H1 (cell line): Measurements from ENCODE around the gene RTF1. TPM values are rescaled to one million over a fixed set of nuclear protein-coding genes. Genes with fewer than 3 reads are reported as not detected.

Source experiments
- CTCF ChIA-PET: fragments of 300-600 bp; sonication (Branson Sonifier 250); formaldehyde crosslinking; loops from one replicate; lab custom pipeline; 2021; ENCODE audit not compliant: partially characterized antibody; lab: Charles Lee
- POLR2A ChIA-PET: fragments of 300-600 bp; sonication (Branson Sonifier 250); formaldehyde crosslinking; loops from one replicate; lab custom pipeline; 2021; ENCODE audit warnings: inconsistent platforms; ENCODE audit not compliant: partially characterized antibody; lab: Charles Lee
- DNase-seq, 2 experiments: peaks; one replicate each; pipeline versions ENCODE4 v3.0.0 to v3.0.0-alpha.2; 2010 to 2022; ENCODE audit warnings: low spot score in 2 of 2, low read depth in 1 of 2, mixed read lengths in 1 of 2
- FAIRE-seq: peaks from 2 replicates; lab custom pipeline; 2011; peaks lifted over from hg19 to GRCh38; lab: Jason Lieb, UNC
- H2AFZ ChIP-seq: 2 replicates; pipeline ENCODE4 v1.8.1; 2012; ENCODE audit warnings: low read length, inconsistent platforms
- H2AK5ac ChIP-seq: 2 replicates; pipeline ENCODE4 v1.6.1; 2013; ENCODE audit warnings: low read depth, low read length
- H2BK120ac ChIP-seq: replicated peaks from 2 replicates; pipeline ENCODE3; 2013; ENCODE audit warnings: low read depth, low read length, inconsistent platforms
- H2BK12ac ChIP-seq: 2 replicates; pipeline ENCODE4 v1.6.1; 2013; ENCODE audit warnings: low read depth, low read length
- H2BK15ac ChIP-seq: 2 replicates; pipeline ENCODE4 v1.6.1; 2013; ENCODE audit warnings: low read length
- H2BK20ac ChIP-seq: 2 replicates; pipeline ENCODE4 v1.6.1; 2013; ENCODE audit warnings: low read length
- H2BK5ac ChIP-seq: 2 replicates; pipeline ENCODE4 v1.6.1; 2013; ENCODE audit warnings: low read depth, low read length
- H3K14ac ChIP-seq: 2 replicates; pipeline ENCODE4 v1.6.1; 2013; ENCODE audit warnings: inconsistent platforms; ENCODE audit not compliant: insufficient read length
- H3K18ac ChIP-seq: 2 replicates; pipeline ENCODE4 v1.6.1; 2013; ENCODE audit warnings: low read length; ENCODE audit errors: extremely low read depth
- H3K23ac ChIP-seq: 2 replicates; pipeline ENCODE4 v1.6.1; 2013; ENCODE audit warnings: inconsistent platforms; ENCODE audit not compliant: insufficient read length
- H3K23me2 ChIP-seq: 2 replicates; pipeline ENCODE4 v1.6.1; 2013; ENCODE audit warnings: low read depth, low read length
- H3K27ac ChIP-seq: 2 replicates; pipeline ENCODE4 v1.6.1; 2011; ENCODE audit warnings: low read depth, low read length, inconsistent platforms
- H3K27me3 ChIP-seq, 4 experiments: replicated peaks in 1 of 4; 1 replicate in 1 of 4; 2 replicates in 3 of 4; pipeline versions ENCODE4 v1.6.1 to v1.8.1; 2011 to 2013; ENCODE audit warnings: low read length in 3 of 4, mild to moderate bottlenecking in 3 of 4, inconsistent platforms in 2 of 4, mixed read lengths in 2 of 4, moderate library complexity in 1 of 4; ENCODE audit not compliant: control insufficient read depth in 3 of 4, insufficient read depth in 3 of 4; ENCODE audit errors: extremely low read depth in 1 of 4
- H3K36me3 ChIP-seq, 4 experiments: 2 replicates each; pipeline versions ENCODE4 v1.6.1 to v1.8.1; 2011 to 2013; ENCODE audit warnings: mild to moderate bottlenecking in 4 of 4, low read length in 3 of 4, moderate library complexity in 2 of 4, control low read depth in 1 of 4, inconsistent platforms in 1 of 4; ENCODE audit not compliant: insufficient read depth in 4 of 4, control insufficient read depth in 2 of 4
- H3K4ac ChIP-seq: replicated peaks from 2 replicates; pipeline ENCODE3; 2013; ENCODE audit warnings: low read length, low read depth, mixed read lengths, inconsistent platforms; ENCODE audit not compliant: insufficient read length
- H3K4me1 ChIP-seq, 4 experiments: replicated peaks in 1 of 4; 1 replicate in 1 of 4; 2 replicates in 3 of 4; pipeline versions ENCODE4 v1.6.1 to v1.8.1; 2011 to 2013; ENCODE audit warnings: low read length in 3 of 4, inconsistent platforms in 2 of 4, mixed read lengths in 1 of 4; ENCODE audit not compliant: insufficient read depth in 4 of 4, control insufficient read depth in 3 of 4
- H3K4me2 ChIP-seq, 2 experiments: 2 replicates each; pipeline versions ENCODE4 v1.6.1 to v1.8.1; 2011 to 2013; ENCODE audit warnings: low read depth in 2 of 2, low read length in 2 of 2, control low read depth in 1 of 2, inconsistent platforms in 1 of 2, mild to moderate bottlenecking in 1 of 2; ENCODE audit not compliant: insufficient read depth in 1 of 2
- H3K4me3 ChIP-seq, 4 experiments: fragments of 200-600, 300-600 bp in 1 of 4; sonication (generic), shearing (Covaris generic), sonication (Bioruptor Twin) in 1 of 4; 2 replicates each; pipeline versions ENCODE4 v1.5.1 to v1.8.1; 2011 to 2016; ENCODE audit warnings: low read length in 4 of 4, low read depth in 3 of 4, control low read depth in 2 of 4, inconsistent platforms in 2 of 4, mild to moderate bottlenecking in 2 of 4, mixed read lengths in 1 of 4, moderate library complexity in 1 of 4; ENCODE audit not compliant: insufficient read depth in 2 of 4; ENCODE audit errors: extremely low read depth in 1 of 4
- H3K56ac ChIP-seq: replicated peaks from 2 replicates; pipeline ENCODE3; 2013; ENCODE audit warnings: low read depth, mild to moderate bottlenecking, mixed read lengths, low read length, inconsistent platforms; ENCODE audit not compliant: insufficient read length
- H3K79me1 ChIP-seq: 2 replicates; pipeline ENCODE4 v1.6.1; 2013; ENCODE audit warnings: low read depth, low read length, control low read depth
- H3K79me2 ChIP-seq, 2 experiments: 2 replicates each; pipeline versions ENCODE4 v1.6.1 to v1.8.1; 2012 to 2013; ENCODE audit warnings: low read length in 2 of 2, mild to moderate bottlenecking in 2 of 2, inconsistent platforms in 1 of 2; ENCODE audit not compliant: insufficient read depth in 2 of 2, control insufficient read depth in 1 of 2
- H3K9ac ChIP-seq, 4 experiments: replicated peaks in 1 of 4; 1 replicate in 1 of 4; 2 replicates in 3 of 4; pipeline versions ENCODE4 v1.6.1 to v1.8.1; 2011 to 2013; ENCODE audit warnings: low read depth in 3 of 4, low read length in 3 of 4, control low read depth in 2 of 4, mild to moderate bottlenecking in 2 of 4, moderate library complexity in 2 of 4, inconsistent platforms in 1 of 4; ENCODE audit errors: extremely low read depth in 1 of 4
- H3K9me3 ChIP-seq, 2 experiments: 2 replicates each; pipeline versions ENCODE4 v1.6.1 to v1.8.1; 2012 to 2013; ENCODE audit warnings: mild to moderate bottlenecking in 2 of 2, moderate library complexity in 2 of 2, control low read depth in 1 of 2, inconsistent platforms in 1 of 2, low read depth in 1 of 2, low read length in 1 of 2, mixed read lengths in 1 of 2; ENCODE audit not compliant: insufficient read depth in 2 of 2
- H4K20me1 ChIP-seq, 2 experiments: replicated peaks in 1 of 2; 2 replicates each; pipeline versions ENCODE3 to v1.8.1; 2011 to 2013; ENCODE audit warnings: inconsistent platforms in 2 of 2, low read length in 2 of 2, mild to moderate bottlenecking in 1 of 2; ENCODE audit not compliant: insufficient read depth in 2 of 2, control insufficient read depth in 1 of 2
- H4K5ac ChIP-seq: 2 replicates; pipeline ENCODE4 v1.6.1; 2013; ENCODE audit warnings: low read length, low read depth, mixed read lengths, inconsistent platforms; ENCODE audit not compliant: insufficient read length
- H4K8ac ChIP-seq: 2 replicates; pipeline ENCODE4 v1.8.0; 2013; ENCODE audit warnings: mild to moderate bottlenecking, moderate library complexity, low read length, inconsistent platforms; ENCODE audit not compliant: insufficient read depth; ENCODE audit errors: extremely low read depth
- H4K91ac ChIP-seq: replicated peaks from 2 replicates; pipeline ENCODE3; 2013; ENCODE audit warnings: low read length, mixed read lengths, inconsistent platforms; ENCODE audit not compliant: insufficient read length
- ASH2L ChIP-seq: fragments of 200-600, 300-600 bp; sonication (generic); IDR thresholded peaks from one replicate; pipeline ENCODE4 v1.7.1; 2017; ENCODE audit warnings: low read length
- BRCA1 ChIP-seq: IDR thresholded peaks from 2 replicates; pipeline ENCODE4 v1.6.1; 2012; ENCODE audit warnings: low read depth, low read length, improper control_type of control experiment
- CBX8 ChIP-seq: fragments of 300-800, 300-1000 bp; sonication (generic); IDR thresholded peaks from 2 replicates; pipeline ENCODE4 v1.7.1; 2016; ENCODE audit warnings: low read depth, low read length, borderline replicate concordance
- EZH2 ChIP-seq: fragments of 200-600 bp; sonication (generic); IDR thresholded peaks from 2 replicates; pipeline ENCODE4 v1.7.1; 2012; ENCODE audit warnings: low read depth, mild to moderate bottlenecking, moderate library complexity, low read length, inconsistent platforms; ENCODE audit not compliant: severe bottlenecking
- GABPA ChIP-seq: IDR thresholded peaks from 2 replicates; pipeline ENCODE4 v1.6.1; 2011; ENCODE audit warnings: mild to moderate bottlenecking, low read length, moderate library complexity, borderline replicate concordance; ENCODE audit not compliant: insufficient read depth
- HDAC2 ChIP-seq, 2 experiments: fragments of 300-600 bp in 1 of 2; sonication (generic) in 1 of 2; IDR thresholded peaks; 2 replicates each; pipeline ENCODE4 v1.6.1; 2011 to 2012; ENCODE audit warnings: low read depth in 2 of 2, low read length in 2 of 2, mild to moderate bottlenecking in 2 of 2, moderate library complexity in 2 of 2, borderline replicate concordance in 1 of 2, inconsistent platforms in 1 of 2
- KDM4A ChIP-seq: IDR thresholded peaks from one replicate; pipeline ENCODE4 v1.7.1; 2012; ENCODE audit warnings: low read depth, mild to moderate bottlenecking, moderate library complexity, low read length, inconsistent platforms; ENCODE audit not compliant: severe bottlenecking
- RBBP5 ChIP-seq: IDR thresholded peaks from 2 replicates; pipeline ENCODE4 v1.7.1; 2012; ENCODE audit warnings: low read depth, mild to moderate bottlenecking, inconsistent platforms, low read length, moderate library complexity, borderline replicate concordance
- SUZ12 ChIP-seq: fragments of 200-600 bp; sonication (generic); IDR thresholded peaks from 2 replicates; pipeline ENCODE4 v1.6.1; 2012; ENCODE audit warnings: mild to moderate bottlenecking, inconsistent platforms, low read length, moderate library complexity, mixed read lengths
- TEAD4 ChIP-seq: IDR thresholded peaks from 2 replicates; pipeline ENCODE4 v1.6.1; 2012; ENCODE audit warnings: low read depth, low read length, inconsistent platforms, mixed read lengths
- WGBS, 2 experiments: shearing (Covaris generic) in 1 of 2; methylation state at CpG; one replicate each; pipeline versions ENCODE4 v1.1.6 to v1.1.7; 2013 to 2015; ENCODE audit warnings: low lambda C conversion rate in 2 of 2, mixed read lengths in 2 of 2, inconsistent platforms in 1 of 2, low coverage in 1 of 2, missing lambda C conversion rate in 1 of 2; ENCODE audit not compliant: insufficient replicate concordance in 2 of 2, insufficient coverage in 1 of 2, insufficient read length in 1 of 2; ENCODE audit errors: extremely low coverage in 1 of 2, missing lambda C conversion rate in 1 of 2; 5-methylcytosine and 5-hydroxymethylcytosine counted together
- polyA plus RNA-seq, 7 experiments: library from polyadenylated mRNA; depleted of rRNA in 3 of 7; stranded (reverse) in 5 of 7; unstranded in 2 of 7; fragments of >200 nt in 5 of 7; fragments of 200-250 nt in 2 of 7; gene quantifications; 1 replicate in 5 of 7; 2 replicates in 1 of 7; 4 replicates in 1 of 7; pipeline versions ENCODE4 v1.2.1 to v1.2.3, GENCODE V29; 2011 to 2013; ENCODE audit warnings: missing spikeins in 2 of 7, mixed read lengths in 2 of 7
- total RNA-seq: library from RNA; stranded (reverse); fragmentation: NEBNext Ultra II Directional; extraction: Animal tissue kit (Norgen Biotek cat#: 25700); gene quantifications from 2 replicates; pipeline ENCODE4 v1.2.1, GENCODE V29; 2021
- TF ChIP-seq, protein P1 (sequence below): IDR thresholded peaks from 2 replicates; pipeline ENCODE4 v1.6.1; 2012; ENCODE audit warnings: inconsistent platforms

RTF1 gene
- total and polyA plus RNA-seq, 2 of the 8 experiments (the other 6 are each of a cell fraction or from before 2014, with no cell fraction given) = 22.6 to 47.7 TPM

DNA sequence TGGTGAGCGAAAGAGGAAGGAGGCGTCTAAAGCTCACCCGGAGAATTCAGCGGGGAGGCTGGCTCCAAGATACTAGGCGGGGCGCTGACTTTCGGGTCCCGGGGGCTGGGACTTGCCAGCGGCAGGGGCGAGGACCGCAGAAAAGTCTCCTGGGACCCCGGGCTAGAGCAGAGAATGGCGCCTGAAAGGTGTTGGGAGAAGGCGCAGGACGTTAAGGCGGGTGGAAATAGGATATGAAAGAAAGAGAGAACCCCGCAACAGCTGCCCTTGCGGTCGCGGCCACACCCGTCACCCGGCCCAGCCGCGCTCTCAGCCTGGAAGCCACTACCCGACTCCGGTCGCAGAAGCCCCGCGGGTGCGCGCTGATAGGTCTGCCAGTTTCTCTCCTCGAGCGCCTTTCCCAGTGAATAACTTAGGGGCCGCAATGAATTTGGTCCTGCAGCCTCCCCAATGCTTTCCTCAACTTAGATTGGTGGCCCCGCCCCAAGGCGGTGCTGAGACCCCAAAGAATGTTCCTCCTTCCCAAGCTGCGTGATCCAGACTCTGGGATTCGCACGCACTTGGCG lies 96.1 kb downstream of the RTF1 start:
- Histone ChIP-seq H2BK20ac (no peak overlapping the region), H4K8ac (no peak overlapping the region), H3K4ac (no peak overlapping the region), H3K56ac (no peak overlapping the region), H3K4me3 (peak overlapping the region; percentile 33 to 65 (median 58); a peak in 7 of 8 replicates), H3K36me3 (peaks cover 0 to 12% (median 5%) of the 10 kb centered on the region in 4 experiments; a peak in 4 of 8 replicates), H3K4me1 (peaks cover 0 to 26% (median 13%) of the 10 kb centered on the region in 4 experiments; a peak in 5 of 7 replicates), H4K20me1 (peaks cover 0 to 12% of the 10 kb centered on the region in 2 experiments), H2BK15ac (no peak overlapping the region), H3K14ac (no peak overlapping the region), H2BK5ac (no peak overlapping the region), H3K18ac (no peak overlapping the region), H3K23me2 (peaks cover 15% of the 10 kb centered on the region), H3K79me1 (no peaks in the 10 kb centered on the region), H2BK120ac (no peak overlapping the region), H4K5ac (no peak overlapping the region), H3K23ac (no peak overlapping the region), H2AK5ac (no peak overlapping the region), H3K27me3 (peaks cover 32 to 61% (median 54%) of the 10 kb centered on the region in 4 experiments), H4K91ac (no peak overlapping the region), H3K9ac (no peak overlapping the region; a peak in 1 of 7 replicates), H3K27ac (no peak overlapping the region), H3K79me2 (no peaks in the 10 kb centered on the region), H3K9me3 (no peaks in the 10 kb centered on the region; a peak in 1 of 4 replicates), H3K4me2 (peak overlapping the region; percentile 90 to 96), H2BK12ac (no peak overlapping the region), H2AFZ (no peak overlapping the region)
- WGBS, 2 experiments = 6% methylated on average over 40 of the region's 40 CpGs; no CpG with 5 or more reads in 1 of the 2 experiments
- ChIA-PET POLR2A (interaction anchor here (1.1 to 3.7 kb wide), 8 partner anchors 10 to 31 kb away, joined by 3 to 19 read pairs (median 8); partner anchors contain the start of genes ITPKA and RPAP1), CTCF (interaction anchor here (0.7 to 2.4 kb wide), 5 partner anchors 9 to 48 kb away, joined by 3 to 5 read pairs (median 3); no protein-coding TSS in a partner anchor)
- peak in 1 of 2 experiments; percentile 77 for DNase-seq
- no peak for FAIRE-seq
- TF ChIP-seq CBX8 (no peak), RBBP5 (no peak), EZH2 (peak; percentile 82), KDM4A (peak; percentile 56), TEAD4 (no peak), BRCA1 (no peak), HDAC2 (IDR thresholded peaks at IDR 0.05; ENCODE audit: borderline replicate concordance in 1 of 2, low read depth in 2 of 2, low read length in 2 of 2) (no peak), SUZ12 (peak; percentile 83), ASH2L (no peak), GABPA (no peak)
- TF ChIP-seq, protein P1, sequence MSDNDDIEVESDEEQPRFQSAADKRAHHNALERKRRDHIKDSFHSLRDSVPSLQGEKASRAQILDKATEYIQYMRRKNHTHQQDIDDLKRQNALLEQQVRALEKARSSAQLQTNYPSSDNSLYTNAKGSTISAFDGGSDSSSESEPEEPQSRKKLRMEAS = no peak
